ENCODE results near the gene CACNB3. TPM values are rescaled to one million over a fixed set of nuclear protein-coding genes. Genes with fewer than 3 reads are reported as not detected.
A peak's percentile ranks its signal among the peaks of the same experiment; 100 is the strongest.

The CACNB3 gene
- total and polyA plus RNA-seq, 9 of the 15 experiments (the other 6 are each of a cell fraction or from before 2014, with no cell fraction given): 0.24 to 2.0 (median 1.5) TPM

DNA sequence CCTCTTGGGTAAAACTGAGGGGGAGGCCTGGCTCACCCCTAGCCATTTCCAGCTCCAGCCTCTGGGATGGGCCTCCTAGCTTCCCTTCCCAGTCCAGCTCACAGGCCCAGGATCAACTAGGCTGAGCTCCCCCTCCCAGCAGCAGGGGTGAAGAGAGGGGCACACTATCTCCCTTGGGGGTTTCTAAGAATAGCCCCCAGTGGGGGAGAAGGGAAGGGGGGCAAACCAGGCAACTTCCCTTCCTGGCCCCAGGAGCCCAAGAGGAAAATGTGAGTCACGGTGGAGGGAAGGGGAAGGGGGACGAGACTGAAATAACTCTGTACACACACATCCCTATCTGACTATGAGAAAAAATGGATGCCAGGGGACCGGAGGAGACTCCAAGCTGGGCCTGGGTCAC, 38.4 kb upstream of the CACNB3 start (continued):
- TF ChIP-seq, protein P1, sequence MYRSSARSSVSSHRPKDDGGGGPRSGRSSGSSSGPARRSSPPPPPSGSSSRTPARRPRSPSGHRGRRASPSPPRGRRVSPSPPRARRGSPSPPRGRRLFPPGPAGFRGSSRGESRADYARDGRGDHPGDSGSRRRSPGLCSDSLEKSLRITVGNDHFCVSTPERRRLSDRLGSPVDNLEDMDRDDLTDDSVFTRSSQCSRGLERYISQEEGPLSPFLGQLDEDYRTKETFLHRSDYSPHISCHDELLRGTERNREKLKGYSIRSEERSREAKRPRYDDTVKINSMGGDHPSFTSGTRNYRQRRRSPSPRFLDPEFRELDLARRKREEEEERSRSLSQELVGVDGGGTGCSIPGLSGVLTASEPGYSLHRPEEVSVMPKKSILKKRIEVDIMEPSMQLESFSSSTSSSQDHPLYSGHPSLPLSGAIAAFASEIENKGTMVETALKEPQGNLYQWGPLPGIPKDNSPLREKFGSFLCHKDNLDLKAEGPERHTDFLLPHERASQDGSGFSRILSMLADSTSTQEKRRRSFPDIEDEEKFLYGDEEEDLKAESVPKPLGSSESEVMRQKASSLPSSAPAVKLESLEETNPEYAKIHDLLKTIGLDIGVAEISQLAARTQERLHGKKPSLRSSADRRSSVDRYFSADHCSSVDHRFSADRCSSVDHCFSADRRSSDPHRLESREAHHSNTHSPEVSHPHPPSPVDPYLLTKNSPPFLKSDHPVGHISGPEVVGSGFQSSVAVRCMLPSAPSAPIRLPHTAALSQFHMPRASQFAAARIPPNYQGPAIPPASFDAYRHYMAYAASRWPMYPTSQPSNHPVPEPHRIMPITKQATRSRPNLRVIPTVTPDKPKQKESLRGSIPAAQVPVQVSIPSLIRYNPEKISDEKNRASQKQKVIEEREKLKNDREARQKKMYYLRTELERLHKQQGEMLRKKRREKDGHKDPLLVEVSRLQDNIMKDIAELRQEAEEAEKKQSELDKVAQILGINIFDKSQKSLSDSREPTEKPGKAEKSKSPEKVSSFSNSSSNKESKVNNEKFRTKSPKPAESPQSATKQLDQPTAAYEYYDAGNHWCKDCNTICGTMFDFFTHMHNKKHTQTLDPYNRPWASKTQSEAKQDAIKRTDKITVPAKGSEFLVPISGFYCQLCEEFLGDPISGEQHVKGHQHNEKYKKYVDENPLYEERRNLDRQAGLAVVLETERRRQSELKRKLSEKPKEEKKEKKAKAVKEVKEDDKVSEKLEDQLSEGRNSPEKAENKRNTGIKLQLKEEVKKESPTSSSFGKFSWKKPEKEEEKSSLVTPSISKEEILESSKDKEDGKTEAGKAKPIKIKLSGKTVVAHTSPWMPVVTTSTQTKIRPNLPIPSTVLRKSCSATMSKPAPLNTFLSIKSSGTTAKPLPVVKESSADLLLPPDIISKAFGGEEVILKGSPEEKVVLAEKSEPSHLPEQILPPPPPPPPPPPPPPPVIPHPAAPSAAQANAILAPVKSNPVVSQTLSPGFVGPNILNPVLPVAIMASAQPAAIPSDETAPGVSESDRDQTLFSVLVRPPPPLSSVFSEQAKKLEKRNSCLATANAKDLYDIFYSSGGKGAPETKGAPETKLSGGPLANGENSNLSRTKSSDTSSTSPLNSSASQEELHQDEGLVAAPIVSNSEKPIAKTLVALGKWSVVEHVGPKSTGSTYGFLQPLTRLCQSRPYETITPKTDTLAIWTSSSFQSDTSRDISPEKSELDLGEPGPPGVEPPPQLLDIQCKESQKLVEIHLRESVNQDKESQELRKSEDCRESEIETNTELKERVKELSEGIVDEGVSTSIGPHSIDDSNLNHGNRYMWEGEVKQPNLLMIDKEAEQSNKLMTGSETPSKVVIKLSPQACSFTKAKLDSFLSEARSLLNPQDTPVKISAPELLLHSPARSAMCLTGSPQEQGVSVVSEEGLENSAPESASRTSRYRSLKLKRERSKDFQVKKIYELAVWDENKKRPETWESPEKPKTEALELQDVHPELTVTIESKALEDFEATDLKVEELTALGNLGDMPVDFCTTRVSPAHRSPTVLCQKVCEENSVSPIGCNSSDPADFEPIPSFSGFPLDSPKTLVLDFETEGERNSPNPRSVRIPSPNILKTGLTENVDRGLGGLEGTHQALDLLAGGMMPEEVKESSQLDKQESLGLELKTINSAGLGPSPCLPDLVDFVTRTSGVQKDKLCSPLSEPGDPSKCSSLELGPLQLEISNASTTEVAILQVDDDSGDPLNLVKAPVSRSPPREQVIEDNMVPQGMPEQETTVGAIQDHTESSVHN (IDR thresholded peaks at IDR 0.05; ENCODE audit: borderline replicate concordance in 1 of 2, low read depth in 1 of 2): no peak
- TF ChIP-seq, protein P2, sequence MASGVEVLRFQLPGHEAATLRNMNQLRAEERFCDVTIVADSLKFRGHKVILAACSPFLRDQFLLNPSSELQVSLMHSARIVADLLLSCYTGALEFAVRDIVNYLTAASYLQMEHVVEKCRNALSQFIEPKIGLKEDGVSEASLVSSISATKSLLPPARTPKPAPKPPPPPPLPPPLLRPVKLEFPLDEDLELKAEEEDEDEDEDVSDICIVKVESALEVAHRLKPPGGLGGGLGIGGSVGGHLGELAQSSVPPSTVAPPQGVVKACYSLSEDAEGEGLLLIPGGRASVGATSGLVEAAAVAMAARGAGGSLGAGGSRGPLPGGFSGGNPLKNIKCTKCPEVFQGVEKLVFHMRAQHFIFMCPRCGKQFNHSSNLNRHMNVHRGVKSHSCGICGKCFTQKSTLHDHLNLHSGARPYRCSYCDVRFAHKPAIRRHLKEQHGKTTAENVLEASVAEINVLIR (CRISPR knock-in tag; IDR thresholded peaks at IDR 0.05): no peak
- no peak for TF ChIP-seq EP400 (IDR thresholded peaks at IDR 0.05)
- peak; percentile 40; the same call in 1 of the 2 replicates for TF ChIP-seq MEF2A (IDR thresholded peaks at IDR 0.05; ENCODE audit: control insufficient read depth, low read depth, low read length)
- TF ChIP-seq JUND (IDR thresholded peaks at IDR 0.05; ENCODE audit: borderline replicate concordance, low read depth, low read length): peak; percentile 68
- peak; percentile 69; the same call in 2 of the 3 replicates for TF ChIP-seq JUND (tag; IDR thresholded peaks at IDR 0.05; ENCODE audit: borderline replicate concordance, low read depth, low read length)
- TF ChIP-seq KDM4B (IDR thresholded peaks at IDR 0.05; ENCODE audit: borderline replicate concordance in 2 of 2, low read depth in 1 of 2): no peak
- TF ChIP-seq, protein P3, sequence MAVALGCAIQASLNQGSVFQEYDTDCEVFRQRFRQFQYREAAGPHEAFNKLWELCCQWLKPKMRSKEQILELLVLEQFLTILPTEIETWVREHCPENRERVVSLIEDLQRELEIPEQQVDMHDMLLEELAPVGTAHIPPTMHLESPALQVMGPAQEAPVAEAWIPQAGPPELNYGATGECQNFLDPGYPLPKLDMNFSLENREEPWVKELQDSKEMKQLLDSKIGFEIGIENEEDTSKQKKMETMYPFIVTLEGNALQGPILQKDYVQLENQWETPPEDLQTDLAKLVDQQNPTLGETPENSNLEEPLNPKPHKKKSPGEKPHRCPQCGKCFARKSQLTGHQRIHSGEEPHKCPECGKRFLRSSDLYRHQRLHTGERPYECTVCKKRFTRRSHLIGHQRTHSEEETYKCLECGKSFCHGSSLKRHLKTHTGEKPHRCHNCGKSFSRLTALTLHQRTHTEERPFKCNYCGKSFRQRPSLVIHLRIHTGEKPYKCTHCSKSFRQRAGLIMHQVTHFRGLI (CRISPR knock-in tag; IDR thresholded peaks at IDR 0.05): no peak
- TF ChIP-seq ZNF75A (CRISPR knock-in tag; IDR thresholded peaks at IDR 0.05): no peak
- no peak for TF ChIP-seq ERF (CRISPR knock-in tag; IDR thresholded peaks at IDR 0.05)
- no peak for TF ChIP-seq L3MBTL2 (IDR thresholded peaks at IDR 0.05)
- peak; percentile 91 for TF ChIP-seq FOSL1 (tag; conservative IDR thresholded peaks at IDR 0.05)
- no peak for TF ChIP-seq HDAC1 (IDR thresholded peaks at IDR 0.05)
- no peak for TF ChIP-seq E2F3 (CRISPR knock-in tag; IDR thresholded peaks at IDR 0.05)
- no peak for TF ChIP-seq POU5F1 (IDR thresholded peaks at IDR 0.05; ENCODE audit: borderline replicate concordance, low read depth, low read length, partially characterized antibody)
- TF ChIP-seq, protein P4, sequence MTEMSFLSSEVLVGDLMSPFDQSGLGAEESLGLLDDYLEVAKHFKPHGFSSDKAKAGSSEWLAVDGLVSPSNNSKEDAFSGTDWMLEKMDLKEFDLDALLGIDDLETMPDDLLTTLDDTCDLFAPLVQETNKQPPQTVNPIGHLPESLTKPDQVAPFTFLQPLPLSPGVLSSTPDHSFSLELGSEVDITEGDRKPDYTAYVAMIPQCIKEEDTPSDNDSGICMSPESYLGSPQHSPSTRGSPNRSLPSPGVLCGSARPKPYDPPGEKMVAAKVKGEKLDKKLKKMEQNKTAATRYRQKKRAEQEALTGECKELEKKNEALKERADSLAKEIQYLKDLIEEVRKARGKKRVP (CRISPR knock-in tag; IDR thresholded peaks at IDR 0.05): no peak
- no peak for TF ChIP-seq ZNF586 (CRISPR knock-in tag; conservative IDR thresholded peaks at IDR 0.05)
